Cortex of kidney (tissue), 1 donor: ENCODE measurements around the gene SERPINI1.

Experiments
- DNase-seq: peaks from one replicate; lab custom pipeline; 2025; lab: John Stamatoyannopoulos, UW

Gene SERPINI1

GRCh38 chr3:167734498-167735232 lies 856 bp upstream of the SERPINI1 start, which contains the start of gene PDCD10:
PDCD10 (minus strand) TSS chr3:167734892; CDS start chr3:167720157, 14,735 bp downstream.
- peak; percentile 29 for DNase-seq

DNA sequence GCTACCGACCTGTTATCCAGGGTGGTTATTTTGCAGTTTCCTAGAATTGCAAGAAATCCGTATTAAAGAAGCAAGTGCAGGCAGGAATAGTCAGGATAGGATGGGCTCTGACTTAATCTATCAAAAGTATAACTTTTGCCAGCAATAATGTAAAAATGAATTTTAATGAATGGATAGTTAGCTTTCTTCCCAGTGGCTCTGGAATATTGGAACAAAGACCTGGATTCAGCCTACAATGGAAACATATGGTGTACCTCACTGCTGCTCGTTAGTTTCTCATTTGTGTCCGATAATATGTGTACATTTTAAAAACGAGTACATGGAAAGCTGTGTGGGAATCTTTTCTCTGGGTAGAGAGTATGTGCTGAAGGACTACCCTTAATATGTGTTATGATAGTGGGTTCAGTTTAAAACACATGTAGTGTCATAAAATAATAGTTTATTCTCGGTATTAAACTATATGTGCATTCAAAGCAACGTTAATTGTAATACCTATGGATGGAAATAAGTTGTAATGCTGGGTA lies 805 bp downstream of the SERPINI1 start:
- DNase-seq: no peak

GRCh38 chr3:167736997-167737396 lies 1.5 kb downstream of the SERPINI1 start:
- no peak for DNase-seq

- DNase-seq: no peak
Observed at GRCh38 chr3:167738037-167738436, 2.5 kb downstream of the SERPINI1 start.

GRCh38 chr3:167739190-167739810 lies 3.8 kb downstream of the SERPINI1 start:
- DNase-seq: no peak

DNA sequence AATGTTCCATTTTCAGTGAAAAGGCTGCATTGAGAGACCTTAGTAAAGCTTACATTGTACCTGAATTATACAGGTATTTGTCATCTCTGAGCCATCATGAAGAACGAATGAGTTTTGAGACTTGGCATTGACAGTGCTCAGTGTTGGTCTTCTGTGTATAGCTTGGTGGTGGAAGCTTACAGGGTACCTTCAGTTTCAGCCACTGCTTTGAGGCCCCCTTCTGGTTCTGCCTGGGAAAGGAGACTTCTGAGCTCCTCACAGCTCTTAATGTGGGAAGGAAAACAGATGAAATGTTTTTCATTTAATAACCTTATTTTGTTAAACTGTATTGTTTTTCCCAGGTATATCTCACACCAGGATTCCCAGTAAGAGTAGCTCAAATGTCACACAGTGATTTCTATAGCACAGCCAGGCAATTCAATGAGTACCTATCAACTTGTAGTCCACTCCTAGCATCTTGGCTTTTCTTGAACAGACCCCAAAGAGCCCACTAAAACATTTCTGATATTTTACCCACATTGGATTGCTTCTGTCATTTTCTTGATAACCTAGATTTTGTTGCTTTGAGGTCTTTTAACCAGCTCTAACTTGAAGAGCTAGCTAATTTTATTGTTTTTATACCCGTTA lies 5.6 kb downstream of the SERPINI1 start:
- no peak for DNase-seq

DNA sequence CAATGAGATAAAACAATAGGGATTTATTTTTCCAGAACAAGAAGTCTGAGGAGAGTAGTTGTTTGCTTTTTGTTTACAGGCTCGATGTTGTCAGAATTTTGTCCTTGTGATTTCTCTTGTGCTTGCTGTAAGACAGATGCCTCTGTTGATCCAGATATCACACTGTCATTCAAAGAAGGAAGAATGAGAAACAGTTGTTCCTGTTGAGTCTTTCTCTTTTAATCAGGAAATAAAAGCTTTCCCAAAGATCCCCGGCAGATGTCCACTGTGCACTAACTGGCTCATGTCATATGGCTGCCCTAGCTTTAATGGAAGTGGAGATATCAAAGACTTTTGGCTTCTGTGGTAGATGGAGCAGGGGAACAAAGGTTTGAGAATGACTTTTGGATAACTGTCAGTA lies 6.8 kb downstream of the SERPINI1 start:
- DNase-seq: no peak

GRCh38 chr3:167743799-167744198 lies 8.3 kb downstream of the SERPINI1 start:
- DNase-seq: no peak

- no peak for DNase-seq
Observed at GRCh38 chr3:167749209-167749608, 13.7 kb downstream of the SERPINI1 start.

DNA sequence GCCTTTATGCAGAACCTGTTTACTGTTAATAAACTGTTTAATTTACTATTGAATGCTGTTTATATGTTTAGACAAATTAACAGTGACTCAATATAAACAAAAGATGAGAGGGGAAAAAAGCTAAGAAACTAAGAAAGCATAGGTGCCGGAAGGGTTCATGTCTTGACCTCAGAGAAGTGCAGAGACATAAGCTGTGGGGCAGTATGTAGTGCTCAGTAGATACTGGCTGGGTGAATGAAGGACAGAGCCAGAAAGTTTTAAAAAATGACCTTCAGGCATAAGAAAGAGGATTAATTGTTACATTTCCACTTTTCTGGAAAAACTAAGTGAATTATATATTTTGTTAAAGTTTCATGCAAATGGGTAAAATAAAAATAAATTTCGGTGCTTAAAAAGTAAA lies 14.2 kb downstream of the SERPINI1 start:
- no peak for DNase-seq

DNA sequence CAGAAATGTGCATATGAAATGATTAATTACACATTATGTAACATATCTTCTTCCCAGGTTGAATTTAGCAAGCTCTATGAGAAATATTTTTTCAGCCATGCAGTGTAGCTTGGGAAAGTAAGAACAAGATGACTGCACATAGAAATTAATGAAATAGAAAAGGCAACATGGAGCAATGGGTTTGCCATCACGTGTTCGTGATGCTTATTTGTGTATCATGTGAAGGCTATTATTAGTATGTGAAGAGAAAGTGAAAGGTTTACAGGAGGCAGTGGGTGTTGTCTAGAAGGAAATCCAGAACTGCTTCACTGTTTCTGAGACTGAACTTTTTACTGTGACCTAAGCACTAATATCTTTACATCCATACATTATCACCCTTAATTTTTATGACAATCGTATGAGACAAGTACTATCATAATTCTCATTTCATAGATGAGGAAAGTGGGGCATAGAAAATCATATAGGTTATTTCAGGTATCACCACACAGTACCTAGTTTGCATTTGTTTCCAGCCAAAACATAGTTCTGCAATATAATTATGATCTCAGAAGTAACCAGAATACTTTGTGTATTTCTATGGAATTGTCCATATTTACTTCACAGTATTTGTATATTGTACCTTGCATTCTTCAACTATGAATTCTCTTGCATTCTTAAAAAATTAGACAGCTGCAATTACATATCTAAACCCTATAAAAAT lies 14.9 kb downstream of the SERPINI1 start:
- no peak for DNase-seq

GRCh38 chr3:167754049-167754448 lies 18.5 kb downstream of the SERPINI1 start:
- DNase-seq: no peak

DNA sequence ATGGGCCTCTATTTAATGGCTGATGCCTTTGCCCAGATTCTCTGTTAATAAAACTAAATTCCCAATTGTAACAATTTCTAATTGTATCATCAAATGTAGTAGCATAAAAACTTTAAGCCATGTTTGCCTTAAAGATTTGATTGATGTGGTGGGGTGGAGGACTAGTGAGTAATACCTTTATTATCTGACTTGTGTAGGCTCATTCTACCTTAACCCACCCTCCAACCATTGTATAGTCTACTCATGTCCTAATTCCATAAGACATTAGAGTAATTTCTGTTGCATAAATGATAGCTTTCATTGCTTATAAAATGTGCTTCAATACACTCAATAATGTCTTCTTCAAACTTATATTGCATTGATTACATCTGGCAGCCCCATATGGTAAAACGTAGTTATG lies 25.8 kb downstream of the SERPINI1 start:
- DNase-seq: no peak

GRCh38 chr3:167762296-167762695 lies 26.8 kb downstream of the SERPINI1 start:
- DNase-seq: no peak

DNA sequence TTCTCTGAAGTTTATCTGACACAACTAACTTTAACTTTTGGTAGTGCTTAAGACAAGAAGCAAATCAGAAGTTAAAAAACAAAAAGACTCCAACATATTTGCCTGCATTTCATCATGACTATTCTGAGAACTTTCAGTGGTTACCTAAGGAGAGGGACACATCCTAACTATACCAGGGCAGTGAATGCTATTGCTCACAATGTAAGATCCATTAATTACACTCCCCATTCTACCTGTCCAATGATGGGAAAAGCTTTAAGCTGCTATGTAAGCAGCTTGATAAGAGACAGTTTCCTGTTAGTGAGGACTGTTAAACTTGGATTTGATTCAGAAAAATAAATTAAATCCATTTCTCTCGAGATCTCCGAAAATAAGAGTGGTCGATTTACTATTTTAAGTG lies 37.5 kb downstream of the SERPINI1 start:
- no peak for DNase-seq

- no peak for DNase-seq
Observed at GRCh38 chr3:167773584-167773983, 38.1 kb downstream of the SERPINI1 start.

DNA sequence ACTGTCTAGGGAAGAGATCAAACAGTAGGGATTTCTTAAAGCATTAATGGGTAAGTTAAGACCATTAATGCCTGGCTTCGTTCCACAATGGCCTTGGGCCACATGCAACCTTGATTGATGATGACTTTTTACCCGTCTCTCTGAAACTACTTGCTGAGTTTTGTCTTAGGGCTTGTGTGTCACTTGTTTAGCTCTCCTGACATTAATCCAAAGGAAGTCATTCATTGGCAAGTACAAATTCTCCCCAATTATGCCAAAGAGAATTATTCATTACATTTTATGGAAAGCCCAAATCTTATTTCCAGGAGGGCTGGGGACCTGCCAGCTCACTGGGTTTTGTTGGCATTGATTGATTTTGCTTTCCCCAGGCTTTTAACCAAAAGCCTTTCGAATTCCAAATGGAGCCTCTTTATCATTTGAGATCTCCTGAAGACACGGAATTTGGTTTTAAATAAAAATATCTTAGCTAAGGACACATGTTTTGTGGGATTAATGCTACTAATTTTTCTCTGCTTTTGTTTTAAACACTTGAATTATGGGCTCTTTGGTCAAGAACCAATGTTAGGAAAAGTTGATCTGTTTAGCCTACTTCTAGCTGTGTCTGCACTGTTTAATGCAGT lies 40.7 kb downstream of the SERPINI1 start:
- no peak for DNase-seq

DNA sequence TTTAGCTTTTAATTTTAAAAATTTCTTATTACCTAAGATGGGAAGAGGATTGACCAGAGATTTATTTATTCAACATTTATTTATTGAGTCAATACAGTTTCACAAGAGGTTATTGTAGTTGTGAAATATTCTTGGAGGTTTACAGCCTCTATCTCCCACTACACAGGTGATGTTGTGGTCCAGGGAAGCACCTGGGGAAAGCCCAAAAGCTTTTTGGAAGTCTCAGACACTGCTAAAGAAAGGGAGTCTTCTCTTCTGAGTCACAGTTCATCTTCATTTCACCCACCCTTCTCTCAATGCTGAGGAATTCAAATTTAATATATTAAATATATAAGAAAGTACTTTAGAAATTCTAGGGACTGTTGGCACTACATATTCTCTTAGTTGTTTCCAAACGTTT lies 41.8 kb downstream of the SERPINI1 start:
- no peak for DNase-seq

DNA sequence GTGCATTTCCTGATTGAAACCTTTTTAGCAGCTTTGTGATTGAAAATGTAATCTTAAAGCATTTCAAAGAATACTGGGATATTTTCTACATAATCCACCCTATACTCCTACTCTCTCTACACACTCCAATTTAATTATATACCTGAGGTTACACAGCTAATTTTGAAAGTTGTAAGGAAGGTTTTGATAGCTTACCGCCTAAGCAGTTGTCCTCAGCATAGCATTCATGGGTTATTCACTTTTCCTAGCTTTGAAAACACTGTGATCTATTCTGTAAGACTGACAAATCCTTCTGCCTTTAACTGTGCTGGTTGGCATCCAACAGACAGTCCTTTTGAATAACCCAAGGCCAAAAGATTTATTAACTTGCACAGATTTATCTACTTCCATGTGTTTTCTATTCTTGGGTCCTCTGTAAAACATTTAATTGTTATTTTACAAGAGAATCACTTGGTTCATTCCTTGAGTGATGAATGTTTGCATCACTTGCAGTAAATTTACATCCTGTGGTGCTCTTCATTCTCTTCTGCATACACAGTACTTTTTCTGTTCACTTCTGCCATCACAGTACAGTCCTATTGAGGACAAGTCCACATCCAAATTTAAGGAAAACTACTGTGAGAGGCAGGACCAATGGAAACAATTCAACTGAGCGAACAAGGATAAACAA lies 44.8 kb downstream of the SERPINI1 start:
- no peak for DNase-seq

DNA sequence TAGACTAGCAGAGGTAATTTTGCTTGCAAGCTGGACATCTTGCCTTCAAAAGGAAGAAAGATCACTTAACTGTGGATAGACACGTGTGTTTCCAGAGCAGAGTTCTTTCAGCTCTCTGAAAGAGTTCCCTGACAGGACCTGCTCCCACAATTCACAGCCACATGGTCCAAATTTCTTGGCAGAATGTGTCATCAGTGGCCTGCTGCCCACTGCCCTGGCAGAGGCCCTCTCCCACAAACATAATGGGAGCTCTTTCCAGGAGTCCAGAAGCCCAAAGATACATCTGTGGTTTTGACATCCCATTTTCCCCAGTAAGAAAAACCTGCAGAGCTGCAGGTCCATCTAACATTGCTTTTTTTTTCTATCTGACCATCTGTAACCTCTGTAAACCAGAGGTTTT lies 48.3 kb downstream of the SERPINI1 start:
- no peak for DNase-seq

DNA sequence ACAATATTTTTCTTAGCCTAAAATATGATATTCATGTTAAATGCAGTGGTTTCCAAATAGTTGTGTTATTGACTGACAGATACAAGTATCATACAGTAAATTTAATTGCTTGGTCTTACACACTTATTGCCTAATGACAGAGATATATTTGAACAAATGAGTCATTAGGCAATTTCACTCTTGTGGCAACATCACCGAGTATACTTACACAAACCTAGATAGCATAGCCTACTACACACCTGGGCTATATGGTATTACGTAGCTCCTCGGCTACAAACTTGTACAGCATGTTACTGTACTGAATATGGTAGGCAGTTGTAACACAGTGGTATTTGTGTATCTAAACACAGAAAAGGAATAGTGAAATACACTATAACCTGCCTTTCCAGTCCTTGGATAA lies 50.3 kb downstream of the SERPINI1 start:
- DNase-seq: no peak
